Measurements from ENCODE around the gene KIRREL3.

The KIRREL3 gene

DNA sequence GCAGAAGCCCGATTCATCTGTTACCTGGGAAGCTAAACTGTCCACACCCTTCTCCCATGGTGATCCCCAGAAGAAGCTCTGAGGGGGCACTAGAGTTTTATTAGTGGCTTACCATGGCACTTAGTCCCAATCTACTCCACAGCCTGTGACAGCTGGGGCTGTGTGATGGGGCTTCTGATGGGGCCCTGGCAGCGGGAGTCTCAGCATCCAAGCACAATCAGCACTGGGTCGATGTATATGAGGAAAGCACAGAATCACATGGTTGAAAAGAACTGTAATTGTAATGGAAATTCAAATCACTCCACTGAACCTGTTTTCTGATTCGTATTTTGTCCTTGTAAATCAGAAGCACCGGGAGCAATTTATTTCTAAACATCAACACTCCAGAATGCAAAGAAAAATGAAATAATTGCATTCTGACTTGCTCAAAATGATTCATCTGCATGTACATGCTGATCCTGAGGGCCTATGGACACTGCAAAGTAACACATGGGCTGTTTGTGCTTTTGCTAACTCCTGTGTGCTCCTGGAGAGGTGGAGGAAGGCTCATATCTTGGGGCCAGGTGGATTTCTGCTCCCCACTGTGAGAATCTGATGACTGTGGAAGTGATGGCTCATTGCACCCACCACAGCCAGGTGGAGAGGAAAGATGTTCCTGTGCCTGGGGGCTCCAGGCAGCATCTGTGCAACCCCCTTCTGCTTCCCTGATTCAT, 203.0 kb downstream of the KIRREL3 start:
- DNase-seq (ENCODE audit: low spot score) = no peak
- FAIRE-seq = no peak

DNA sequence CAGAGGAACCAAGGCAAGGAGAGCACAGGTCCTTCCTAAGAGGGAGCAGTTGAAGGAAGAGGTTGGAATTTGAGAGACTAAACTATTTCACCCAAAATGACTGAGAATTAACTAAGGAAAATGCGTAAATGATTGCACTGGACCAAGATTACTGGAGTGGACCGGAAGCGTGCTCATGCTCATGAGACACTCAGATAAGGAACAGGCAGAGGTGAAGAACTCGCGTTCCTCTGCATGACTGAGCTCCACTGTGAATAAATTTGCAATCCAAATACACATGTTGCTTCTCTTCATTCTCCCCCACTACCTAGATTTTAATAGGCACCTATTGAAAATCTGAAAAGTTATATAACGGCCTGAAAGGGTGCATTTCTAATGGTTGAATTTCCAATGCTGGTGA, 207.0 kb downstream of the KIRREL3 start:
- FAIRE-seq (no peak), DNase-seq (ENCODE audit: low spot score) (peak; percentile 30)

DNA sequence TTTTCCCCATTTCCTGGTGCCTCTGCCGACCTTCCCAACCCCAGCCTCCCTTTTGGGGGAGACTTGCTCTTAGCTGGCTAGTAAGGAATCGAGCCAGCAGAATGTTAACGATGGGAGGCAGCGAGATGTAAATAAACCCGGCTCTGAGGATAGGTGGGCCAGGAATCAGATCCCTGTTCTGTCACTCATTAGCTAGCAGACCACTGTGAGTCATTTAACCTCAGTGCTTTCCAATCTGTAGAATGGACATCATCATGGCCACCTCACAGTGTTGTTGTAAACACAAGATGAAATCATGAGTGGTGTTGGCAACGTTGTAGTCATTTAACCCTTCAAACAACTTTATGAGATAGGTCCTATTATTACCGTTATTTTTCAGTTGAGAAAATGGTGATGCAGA, 208.6 kb downstream of the KIRREL3 start:
- FAIRE-seq (no peak), DNase-seq (ENCODE audit: low spot score) (peak; percentile 75)

DNA sequence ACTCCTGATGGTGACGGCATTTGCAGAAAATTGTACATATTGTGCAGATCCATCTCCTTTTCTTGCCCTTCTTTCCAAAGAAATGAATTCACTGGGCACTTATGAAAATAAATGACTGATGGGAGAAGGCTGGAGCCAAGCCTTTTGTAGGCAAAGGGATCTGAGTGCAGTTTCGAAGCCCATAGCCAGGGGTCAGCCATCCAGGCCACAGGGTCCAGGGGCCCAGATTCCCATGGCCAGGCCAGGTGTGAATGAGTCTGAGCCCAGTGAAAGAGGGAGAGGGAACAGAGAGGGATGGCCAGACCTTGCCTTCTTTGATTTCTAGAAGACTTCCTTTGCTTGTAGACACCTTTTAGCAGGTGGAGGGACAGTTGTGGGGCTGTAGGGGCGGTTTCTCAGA, 209.1 kb downstream of the KIRREL3 start:
- DNase-seq (ENCODE audit: low spot score) (no peak), FAIRE-seq (no peak)

DNA sequence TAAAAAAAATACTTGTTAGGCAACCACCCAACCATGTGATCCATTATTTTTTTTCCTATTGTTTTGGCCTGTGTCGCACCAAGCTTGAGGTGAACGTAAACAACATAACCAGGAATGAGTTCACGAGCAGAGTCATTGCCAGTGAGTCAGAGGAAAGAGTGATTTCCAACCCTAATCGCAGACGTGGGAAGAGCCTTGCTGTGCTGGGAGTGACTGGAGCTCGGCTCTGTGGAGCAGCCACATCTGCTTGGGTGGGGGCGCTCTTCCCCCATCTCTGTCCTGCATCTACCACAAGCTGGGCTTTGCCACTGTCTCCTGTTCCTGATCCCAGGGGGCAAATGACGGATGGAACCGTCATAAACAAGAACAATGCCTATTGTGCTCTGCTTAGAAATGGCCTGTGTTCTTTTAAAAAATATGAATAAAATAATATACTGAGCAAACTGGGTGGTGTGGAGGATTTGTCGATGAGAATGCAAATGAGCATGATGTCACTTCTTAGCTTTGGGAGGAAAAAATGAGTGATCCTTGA, 210.0 kb downstream of the KIRREL3 start:
- peak; percentile 27 for FAIRE-seq
- DNase-seq (ENCODE audit: low spot score) = peak; percentile 72

DNA sequence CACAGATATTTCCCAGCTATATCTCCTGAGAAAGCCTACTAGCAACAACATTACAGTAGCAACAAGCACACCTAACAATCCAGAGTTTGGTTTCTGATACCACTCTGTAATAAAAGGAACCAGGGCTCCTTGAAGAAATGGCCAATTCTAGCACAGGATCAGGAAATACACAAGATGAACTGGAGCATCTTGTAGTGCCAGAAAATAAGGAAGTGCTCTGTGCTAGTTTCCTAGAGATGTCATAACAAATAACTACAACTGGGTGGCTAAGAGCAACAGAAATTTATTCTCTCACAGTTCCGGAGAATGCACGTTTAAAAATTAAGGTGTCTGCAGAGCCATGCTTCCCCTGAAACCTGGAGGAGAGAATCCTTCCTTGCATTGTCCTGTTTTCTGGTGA, 217.8 kb downstream of the KIRREL3 start:
- DNase-seq (ENCODE audit: low spot score) (no peak), FAIRE-seq (no peak)

DNA sequence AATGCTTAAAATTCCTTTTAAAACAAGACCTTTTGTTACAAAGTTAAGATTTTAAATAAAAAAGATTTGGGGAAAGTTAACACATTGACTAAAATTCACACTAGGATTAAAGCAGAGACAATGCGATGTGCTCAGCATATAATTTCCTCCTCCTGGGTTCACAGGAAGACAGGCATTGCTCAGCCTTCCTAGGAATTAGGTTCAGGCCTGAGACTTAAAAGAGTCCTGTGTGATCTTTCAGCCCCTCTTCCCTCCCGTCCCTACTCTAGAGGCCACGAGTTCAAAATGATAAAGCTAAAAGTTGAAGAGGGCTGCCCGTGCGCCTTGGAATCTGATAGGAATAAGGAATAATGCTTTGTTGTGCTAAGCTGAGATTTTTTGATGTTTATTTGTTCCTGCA, 218.6 kb downstream of the KIRREL3 start:
- FAIRE-seq (no peak), DNase-seq (ENCODE audit: low spot score) (no peak)

DNA sequence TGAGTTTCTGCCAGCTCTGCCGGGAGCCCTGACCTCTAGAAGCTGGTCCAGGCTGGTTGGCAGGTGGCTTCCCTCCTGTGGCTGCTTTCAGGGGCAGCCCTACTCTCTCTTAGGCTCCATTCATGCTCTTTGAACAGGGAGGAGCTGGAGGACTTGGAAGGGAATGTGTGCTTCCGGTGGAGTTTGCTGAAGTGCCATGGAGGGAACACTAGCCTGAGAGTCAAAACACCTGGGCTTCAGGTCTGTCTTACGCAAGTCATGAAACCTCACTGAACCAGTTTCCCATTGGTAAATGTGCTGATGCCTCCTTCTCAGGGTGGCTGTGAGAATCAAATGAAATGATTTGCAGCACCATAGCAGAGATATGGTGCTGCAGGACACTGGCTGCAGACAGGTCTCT, 224.5 kb downstream of the KIRREL3 start:
- no peak for FAIRE-seq
- no peak for DNase-seq (ENCODE audit: low spot score)

DNA sequence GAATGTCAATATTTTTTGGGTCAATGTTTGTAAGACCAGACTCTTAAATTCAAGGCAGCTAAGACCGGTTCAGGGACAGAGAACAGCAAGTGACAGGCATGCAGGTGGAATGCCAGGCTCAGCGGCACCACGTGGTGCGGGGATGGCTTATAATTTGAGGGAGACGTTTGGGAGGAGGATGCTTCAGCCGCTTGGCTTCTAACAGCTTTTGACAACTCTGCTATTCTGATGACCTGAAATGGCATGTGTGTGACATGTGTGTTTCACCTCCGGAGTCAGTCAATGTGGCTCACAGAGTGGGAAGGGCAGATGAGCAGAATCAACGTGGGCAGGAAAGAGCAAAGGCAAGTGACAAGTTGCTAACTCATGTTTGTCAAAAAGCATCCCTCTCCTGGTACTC, 228.3 kb downstream of the KIRREL3 start:
- no peak for DNase-seq (ENCODE audit: low spot score)
- no peak for FAIRE-seq

DNA sequence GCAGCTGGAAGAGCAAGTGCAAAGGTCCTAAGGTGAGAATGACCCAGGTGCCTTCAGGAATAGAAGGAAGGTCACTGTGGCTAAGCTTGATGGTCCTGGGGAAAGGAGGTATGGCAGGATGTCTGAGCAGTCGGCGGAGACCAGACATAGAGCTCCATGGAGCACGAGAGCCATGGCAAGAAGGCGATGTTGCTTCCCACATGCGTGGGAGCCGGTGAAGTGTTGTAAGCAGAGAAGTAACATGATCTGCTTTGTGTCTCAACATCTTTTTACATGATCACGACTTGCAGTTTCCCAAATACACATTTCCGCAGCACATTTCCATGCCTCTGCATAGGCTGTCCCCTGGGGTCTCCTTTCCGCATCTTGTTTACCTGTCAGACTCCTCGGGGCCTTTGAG, 231.9 kb downstream of the KIRREL3 start:
- FAIRE-seq (no peak), DNase-seq (ENCODE audit: low spot score) (no peak)

DNA sequence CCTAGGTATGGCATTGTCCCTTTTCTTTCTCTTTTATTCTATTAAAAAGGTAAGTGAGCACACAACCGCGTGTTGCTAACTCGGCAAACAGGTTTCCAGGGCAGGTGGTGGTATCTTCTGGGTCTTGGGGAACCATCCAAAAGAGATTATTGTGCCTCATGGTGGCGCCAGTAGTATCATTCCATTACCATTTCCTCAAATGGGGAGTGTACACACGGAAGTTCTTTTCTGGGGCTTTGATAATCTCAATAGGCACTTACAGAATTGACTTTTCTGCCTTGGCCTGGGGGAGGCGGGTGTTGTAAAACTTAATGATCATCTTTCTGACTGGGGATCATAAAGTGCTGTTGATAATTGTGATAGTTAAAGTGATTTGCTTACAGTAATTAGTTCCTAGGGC, 234.1 kb downstream of the KIRREL3 start:
- no peak for FAIRE-seq
- DNase-seq (ENCODE audit: low spot score) = no peak

DNA sequence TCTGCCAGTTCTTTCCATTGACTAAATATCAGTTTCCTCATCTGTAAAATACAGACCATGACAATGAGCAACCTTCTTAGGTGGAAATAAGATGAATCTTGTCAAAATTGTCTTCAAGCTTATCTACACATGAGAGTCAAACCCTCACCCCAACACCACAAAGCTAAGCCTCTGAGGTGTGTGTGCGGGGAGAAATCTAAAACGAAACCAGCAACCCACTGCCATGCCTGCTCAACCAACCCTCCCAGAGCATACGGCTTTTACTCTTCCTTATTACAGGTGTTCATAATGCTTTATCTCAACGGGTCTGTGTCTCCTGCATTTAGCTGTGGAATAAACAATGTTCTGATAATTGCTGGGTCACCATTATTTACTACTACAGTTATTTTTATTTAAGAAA, 235.4 kb downstream of the KIRREL3 start:
- FAIRE-seq = no peak
- no peak for DNase-seq (ENCODE audit: low spot score)

DNA sequence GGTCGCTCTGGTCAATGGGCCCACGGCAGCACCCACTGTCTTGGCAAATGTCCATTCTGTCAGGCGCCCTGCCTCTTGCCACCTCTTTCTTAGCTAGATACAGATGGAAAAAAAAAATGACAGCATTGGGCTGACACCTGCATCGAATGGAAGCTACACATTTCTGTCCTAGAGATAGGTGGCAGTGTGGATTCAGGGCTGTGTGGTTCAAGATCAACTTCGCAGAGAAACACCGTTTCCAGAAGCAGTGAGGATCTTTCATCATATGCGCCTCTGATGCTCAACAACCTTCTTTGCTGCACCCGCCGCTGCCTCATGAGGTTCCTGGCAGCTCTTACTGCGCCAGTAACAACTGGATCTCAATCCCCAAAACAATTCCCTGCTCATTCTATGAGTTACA, 236.3 kb downstream of the KIRREL3 start:
- DNase-seq (ENCODE audit: low spot score) = no peak
- no peak for FAIRE-seq

DNA sequence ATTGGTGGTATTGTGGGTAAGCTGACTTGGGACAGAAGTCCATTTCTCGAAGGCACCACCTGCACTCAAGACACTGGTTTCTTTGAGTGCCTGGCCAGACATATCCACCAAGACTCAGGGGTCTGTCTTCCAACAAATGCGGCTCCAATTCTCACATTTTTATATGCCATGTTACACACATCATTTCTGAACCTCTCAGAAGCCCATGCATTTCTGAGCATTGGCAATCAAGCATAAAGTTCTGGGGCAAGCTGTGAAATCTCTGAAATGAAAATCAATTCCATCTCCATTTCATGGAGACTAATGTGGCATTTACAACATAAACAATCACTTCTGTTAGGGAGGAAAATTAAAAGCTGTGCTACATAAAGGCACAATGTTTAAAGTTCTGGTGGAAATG, 243.7 kb downstream of the KIRREL3 start:
- DNase-seq (ENCODE audit: low spot score) = no peak
- no peak for FAIRE-seq

DNA sequence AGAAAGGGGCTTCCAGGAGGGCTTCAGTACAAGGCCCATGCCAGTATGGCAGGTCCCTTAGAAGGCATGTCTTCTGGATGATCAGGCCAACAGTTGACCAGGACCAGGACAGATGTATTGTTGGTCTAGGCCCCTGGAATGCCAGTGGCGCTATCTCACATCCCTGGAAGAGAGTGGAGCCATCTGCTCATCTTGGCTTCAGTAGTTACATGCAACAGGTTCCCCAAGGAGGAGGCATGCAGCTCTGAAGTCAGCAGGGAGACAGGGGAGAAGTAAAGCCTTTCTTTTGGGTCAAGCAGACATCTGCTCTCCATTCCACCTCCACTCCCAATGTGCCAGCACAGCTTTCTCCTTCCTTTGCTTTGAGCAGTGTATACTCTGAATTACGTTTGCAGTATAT, 244.1 kb downstream of the KIRREL3 start:
- DNase-seq (ENCODE audit: low spot score) = no peak
- no peak for FAIRE-seq

DNA sequence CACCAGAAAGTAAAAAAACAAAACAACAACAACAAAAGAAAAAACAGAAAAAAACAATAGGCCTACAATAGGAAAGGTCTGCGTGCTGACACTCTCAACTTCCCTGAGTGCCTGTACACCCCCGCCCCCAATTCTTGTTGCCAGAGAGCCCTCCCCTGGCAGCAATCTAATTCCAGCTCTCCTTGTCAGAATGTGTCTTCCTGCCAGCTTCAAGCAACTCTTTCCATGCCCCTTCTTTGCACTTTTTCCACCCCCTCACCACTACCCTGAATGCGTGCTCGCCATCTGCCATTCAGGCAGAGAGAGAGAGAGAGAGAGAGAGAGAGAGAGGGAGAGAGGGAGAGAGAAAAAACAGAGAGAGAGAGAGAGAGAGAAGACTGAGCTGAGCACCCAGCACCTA, 245.0 kb downstream of the KIRREL3 start:
- no peak for DNase-seq (ENCODE audit: low spot score)
- FAIRE-seq = no peak

DNA sequence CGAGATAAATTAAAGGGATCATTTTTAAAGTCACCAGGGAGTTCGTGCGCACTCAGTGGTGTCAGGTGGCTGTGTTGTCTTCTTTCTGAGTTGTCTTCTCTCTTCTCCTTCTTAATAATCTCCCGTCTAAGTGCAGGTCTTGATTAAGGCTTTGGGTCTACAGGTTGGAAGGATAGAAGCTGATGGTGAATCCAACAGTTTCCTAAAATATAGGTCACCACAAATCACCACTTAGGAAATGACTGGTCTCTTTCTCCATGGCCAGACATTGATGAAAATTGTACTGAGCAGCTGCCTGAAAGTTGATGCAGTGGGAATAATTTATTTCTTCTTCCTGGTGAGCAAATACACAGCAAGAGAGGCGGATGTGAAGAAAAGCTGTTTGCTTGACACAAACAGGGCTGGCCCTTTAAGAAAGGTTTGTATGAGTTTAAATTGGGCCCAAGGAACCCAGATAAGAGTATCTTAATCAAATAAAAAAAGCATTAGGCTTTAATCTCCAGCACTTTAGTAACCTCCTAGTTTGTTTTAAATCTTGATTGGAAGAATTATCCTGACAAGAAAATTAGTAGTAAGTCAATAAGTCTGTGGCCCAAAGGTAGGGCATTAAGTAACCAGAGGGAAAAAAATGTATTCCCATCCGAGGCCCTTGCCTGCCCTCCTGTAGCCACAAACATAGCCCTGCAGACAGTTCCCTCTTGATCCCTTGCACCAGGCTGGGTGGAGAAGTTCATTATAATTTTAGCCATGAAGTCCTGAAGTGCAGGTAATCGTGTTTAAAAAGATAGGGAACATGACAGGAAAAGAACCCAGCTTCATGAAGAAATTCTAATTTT, 245.8 kb downstream of the KIRREL3 start:
- FAIRE-seq = no peak
- DNase-seq (ENCODE audit: low spot score) = no peak

DNA sequence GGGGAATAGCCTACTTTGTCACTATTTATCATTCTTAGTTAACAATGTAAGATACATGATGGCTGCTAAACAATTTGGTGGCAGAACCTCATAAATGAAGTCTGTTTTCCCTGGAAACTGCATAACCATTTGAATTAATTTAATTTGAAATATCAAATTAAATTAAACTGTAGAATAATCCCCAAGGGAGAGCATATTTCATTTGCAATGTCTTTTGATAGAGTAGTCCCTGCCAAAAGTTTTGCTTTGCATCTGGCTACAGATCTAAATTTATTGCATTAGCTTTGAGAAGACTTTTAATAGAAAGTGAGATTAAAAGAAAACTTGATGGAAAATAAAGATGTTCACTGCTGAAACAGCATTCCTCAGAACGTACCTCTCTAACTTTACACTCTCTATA, 246.6 kb downstream of the KIRREL3 start:
- DNase-seq (ENCODE audit: low spot score) = no peak
- FAIRE-seq = no peak

DNA sequence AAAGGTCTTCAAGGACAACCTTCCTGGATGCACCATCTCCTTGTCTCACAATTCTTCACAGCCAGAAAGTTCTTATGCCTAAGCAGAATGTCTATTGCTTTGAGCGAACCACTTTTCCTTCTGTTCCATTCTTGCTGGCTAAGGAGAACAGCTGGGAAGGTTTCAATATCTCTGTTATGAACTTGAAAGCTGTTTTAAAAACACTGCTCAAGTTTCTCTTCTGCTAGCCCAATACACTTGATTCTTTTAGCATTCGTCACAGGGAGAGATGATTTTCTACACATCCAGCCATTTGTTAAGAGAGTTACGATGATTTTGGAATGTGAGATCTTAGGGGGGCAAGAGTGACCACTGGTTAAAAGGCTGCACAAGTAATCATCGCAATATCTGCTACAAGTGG, 249.3 kb downstream of the KIRREL3 start:
- no peak for FAIRE-seq
- no peak for DNase-seq (ENCODE audit: low spot score)

DNA sequence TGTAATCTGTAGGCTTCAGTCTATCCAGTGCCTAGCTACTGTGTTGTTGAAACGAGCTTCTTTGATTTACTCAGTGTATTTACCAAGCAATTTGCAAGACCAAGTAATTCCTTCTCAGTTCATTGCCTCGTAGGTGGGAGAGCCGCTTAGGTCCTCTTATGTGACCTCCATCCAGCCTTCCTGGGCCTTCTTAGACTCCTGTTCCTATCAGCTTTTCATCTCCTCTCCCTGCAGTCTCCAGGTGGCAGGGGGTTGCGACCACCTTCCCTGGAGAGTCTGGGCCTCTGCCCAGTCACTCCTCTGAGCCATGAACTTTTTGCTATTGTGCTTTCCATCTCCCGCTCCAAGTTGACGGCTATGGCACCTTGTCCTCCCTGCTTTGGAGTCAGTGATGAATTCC, 251.8 kb downstream of the KIRREL3 start:
- FAIRE-seq = no peak
- no peak for DNase-seq (ENCODE audit: low spot score)

DNA sequence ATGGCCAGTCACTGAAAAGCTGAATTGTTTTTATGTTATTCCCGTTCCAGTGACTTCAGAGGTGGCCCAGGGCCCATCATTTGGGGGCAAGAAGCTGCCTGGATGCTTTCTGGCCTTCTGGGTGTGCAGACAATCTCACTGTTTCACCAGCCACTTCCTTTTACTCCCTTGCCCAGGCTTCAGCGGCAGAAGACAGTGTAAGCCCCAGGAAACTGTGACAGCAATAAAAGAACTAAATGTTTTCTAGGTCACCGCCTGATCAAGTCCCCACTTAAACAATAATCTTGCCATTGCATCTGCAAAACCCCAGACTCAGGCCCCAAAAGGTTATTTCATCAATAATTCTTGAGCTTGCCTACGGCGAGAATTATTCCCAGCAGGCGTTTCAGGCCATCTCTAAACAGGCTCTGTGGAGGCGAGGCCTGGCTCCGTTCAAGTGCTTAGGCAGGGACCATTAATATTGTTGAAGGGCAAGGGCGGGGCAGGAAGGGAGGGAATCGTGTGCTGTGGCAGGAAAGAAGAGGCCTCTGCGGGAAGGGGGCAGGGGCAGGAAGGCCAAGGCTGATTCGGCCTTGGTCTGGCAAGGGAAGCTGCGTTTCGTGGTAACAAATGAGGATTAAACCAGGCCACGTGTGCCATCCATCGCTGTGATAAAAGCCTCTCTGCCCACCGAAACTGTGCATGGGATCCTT, 252.3 kb downstream of the KIRREL3 start:
- DNase-seq (ENCODE audit: low spot score) = no peak
- FAIRE-seq = no peak

DNA sequence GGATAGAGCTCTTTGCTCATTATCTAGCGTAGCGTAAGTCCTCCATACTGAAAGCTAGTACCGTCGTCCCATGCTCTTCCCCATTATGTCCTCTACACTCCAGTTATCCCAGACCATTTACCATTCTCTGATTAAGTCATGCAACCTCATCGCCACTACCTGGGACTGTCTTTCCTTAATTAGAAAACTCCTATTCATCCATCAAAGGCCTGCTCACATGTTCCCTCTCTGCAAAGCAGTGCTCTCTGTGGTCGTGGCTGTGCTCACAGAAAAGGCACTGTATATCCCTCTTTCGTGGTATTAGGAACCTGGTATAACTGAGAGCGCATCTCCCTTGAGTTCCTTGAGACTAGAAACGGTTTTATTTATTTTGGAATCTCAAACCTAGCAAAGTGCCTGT, 253.3 kb downstream of the KIRREL3 start:
- FAIRE-seq (no peak), DNase-seq (ENCODE audit: low spot score) (no peak)

All from RCC 7860 (cell line).